Esophagus (tissue), 2 donors: ENCODE data around the gene CHCHD3. TPM values are rescaled to one million over a fixed set of nuclear protein-coding genes. Genes with fewer than 3 reads are reported as not detected.

Experiments used
- H3K27ac ChIP-seq, 2 donors: one replicate each; pipeline ENCODE4 v1.5.1; 2013; ENCODE audit warnings: low read depth in 2 of 2, mild to moderate bottlenecking in 2 of 2, inconsistent platforms in 1 of 2, low read length in 1 of 2, moderate library complexity in 1 of 2
- H3K27me3 ChIP-seq, 2 donors: one replicate each; pipeline ENCODE4 v1.6.1; 2013; ENCODE audit warnings: low read length in 2 of 2, control low read depth in 1 of 2, mild to moderate bottlenecking in 1 of 2; ENCODE audit not compliant: insufficient read depth in 2 of 2, control insufficient read depth in 1 of 2
- H3K36me3 ChIP-seq, 2 donors: one replicate each; pipeline ENCODE4 v1.6.1; 2013; ENCODE audit warnings: low read length in 1 of 2; ENCODE audit not compliant: control insufficient read depth in 2 of 2, insufficient read depth in 2 of 2
- H3K4me1 ChIP-seq, 2 donors: one replicate each; pipeline ENCODE4 v1.6.1; 2013; ENCODE audit warnings: low read length in 1 of 2; ENCODE audit not compliant: control insufficient read depth in 2 of 2, insufficient read depth in 2 of 2
- H3K4me3 ChIP-seq, 2 donors: one replicate each; pipeline ENCODE4 v1.5.1; 2013; ENCODE audit warnings: low read length in 2 of 2, mild to moderate bottlenecking in 2 of 2, low read depth in 1 of 2, moderate library complexity in 1 of 2
- H3K9me3 ChIP-seq, 2 donors: one replicate each; pipeline ENCODE4 v1.6.1; 2013; ENCODE audit warnings: mild to moderate bottlenecking in 2 of 2, low read depth in 1 of 2, low read length in 1 of 2, moderate library complexity in 1 of 2; ENCODE audit not compliant: control insufficient read depth in 2 of 2, insufficient read depth in 1 of 2
- WGBS, 2 donors: extraction: QIAGEN DNeasy Blood & Tissue Kit; methylation state at CpG; one replicate each; pipeline ENCODE4 v1.1.7; 2013; 5-methylcytosine and 5-hydroxymethylcytosine counted together
- polyA plus RNA-seq, 2 donors: library from polyadenylated mRNA; stranded (reverse); fragments of 200-250 nt; gene quantifications; one replicate each; pipeline ENCODE4 v1.2.3, GENCODE V29; 2013
- donor health status: healthy with polysubstance abuse.
- donor health status: Bipolar disorder and iron deficiency.

Gene CHCHD3
- polyA plus RNA-seq, 2 donors = 7.4 to 29.0 TPM

DNA sequence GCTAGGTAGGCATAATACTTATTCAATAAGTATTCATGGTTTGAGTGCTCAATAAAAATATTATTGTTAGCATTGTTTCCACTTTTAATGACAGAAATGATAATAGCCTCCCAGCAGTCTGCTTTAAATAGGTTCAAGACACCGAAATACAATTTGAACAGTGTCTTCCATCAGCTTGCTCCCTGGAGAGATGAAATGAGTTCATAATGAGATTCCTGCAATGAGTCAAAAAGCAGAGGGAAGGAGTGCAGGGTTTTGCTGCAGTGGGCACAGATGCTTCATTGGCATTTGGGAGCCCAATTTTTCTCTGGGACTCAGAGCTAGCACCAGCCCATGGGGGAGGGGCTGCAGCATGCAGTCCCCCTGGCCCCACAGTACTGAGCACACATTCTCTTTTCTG lies 32.6 kb upstream of the CHCHD3 start:
- peaks cover 0 to 3% of the 10 kb centered on the region in 2 donors for H3K4me1 ChIP-seq
- no peaks in the 10 kb centered on the region for H3K36me3 ChIP-seq
- 55 to 68% methylated on average over 1 of the region's 1 CpG for WGBS, 2 donors
- no peaks in the 10 kb centered on the region for H3K9me3 ChIP-seq
- no peak overlapping the region for H3K27ac ChIP-seq
- no peaks in the 10 kb centered on the region for H3K27me3 ChIP-seq
- no peak overlapping the region for H3K4me3 ChIP-seq

DNA sequence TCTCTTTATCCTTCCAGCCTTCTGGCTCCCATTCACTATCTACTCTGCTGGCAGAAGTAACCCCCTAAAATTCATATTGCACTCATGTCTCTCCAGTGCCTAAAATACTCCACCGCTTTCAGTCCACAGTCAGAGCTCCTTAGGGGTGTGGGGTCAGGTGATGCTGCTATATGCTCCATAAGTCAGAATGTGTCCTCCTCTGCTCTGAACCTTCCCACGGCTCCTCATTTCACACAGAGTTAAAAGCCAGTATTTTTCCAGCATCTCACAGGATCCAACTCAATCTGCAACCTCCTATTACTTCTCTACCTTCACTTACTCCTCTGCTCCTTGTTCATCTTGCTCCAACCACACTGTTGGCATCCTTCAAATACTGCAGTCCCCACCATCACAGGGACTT lies 31.1 kb upstream of the CHCHD3 start:
- Histone ChIP-seq H3K9me3 (no peaks in the 10 kb centered on the region), H3K36me3 (no peaks in the 10 kb centered on the region), H3K4me3 (no peak overlapping the region), H3K27me3 (peaks cover 0 to 5% of the 10 kb centered on the region in 2 donors), H3K4me1 (peaks cover 0 to 3% of the 10 kb centered on the region in 2 donors), H3K27ac (no peak overlapping the region)
- WGBS, 2 donors = 88 to 94% methylated on average over 2 of the region's 2 CpGs

- Histone ChIP-seq H3K9me3 (no peaks in the 10 kb centered on the region), H3K4me1 (no peaks in the 10 kb centered on the region)
- WGBS, 2 donors = 73 to 78% methylated on average over 3 of the region's 3 CpGs
Measured at GRCh38 chr7:133112335-133112734, 30.4 kb upstream of the CHCHD3 start.

DNA sequence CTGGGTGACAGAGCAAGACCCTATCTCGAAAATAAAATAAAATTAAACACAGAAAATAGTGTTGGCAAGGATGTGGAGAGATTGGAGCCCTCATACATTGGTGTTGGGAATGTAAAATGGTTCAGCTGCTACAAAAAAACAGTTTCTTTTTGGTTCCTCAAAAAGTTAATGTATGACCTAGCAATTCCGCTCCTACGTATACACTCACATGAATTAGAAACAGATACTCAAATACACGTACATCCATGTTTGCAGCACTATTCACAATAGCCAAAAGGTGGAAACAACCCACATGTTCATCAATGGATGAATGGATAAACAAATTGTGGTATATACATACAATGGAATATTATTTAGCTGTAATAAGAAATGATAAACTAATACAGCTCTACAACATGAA lies 28.4 kb upstream of the CHCHD3 start:
- Histone ChIP-seq H3K4me1 (no peaks in the 10 kb centered on the region), H3K27ac (no peak overlapping the region), H3K4me3 (no peak overlapping the region), H3K27me3 (peaks cover 0 to 5% of the 10 kb centered on the region in 2 donors), H3K36me3 (no peaks in the 10 kb centered on the region), H3K9me3 (no peaks in the 10 kb centered on the region)
- 85 to 88% methylated on average over 4 of the region's 4 CpGs for WGBS, 2 donors

More at GRCh38 chr7:133112335-133112734, 30.4 kb upstream of the CHCHD3 start:
- no peak overlapping the region for H3K27ac ChIP-seq
- H3K36me3 ChIP-seq = no peaks in the 10 kb centered on the region
- H3K4me3 ChIP-seq = no peak overlapping the region
- H3K27me3 ChIP-seq = peaks cover 0 to 5% of the 10 kb centered on the region in 2 donors

- Histone ChIP-seq H3K27me3 (peaks cover 0 to 5% of the 10 kb centered on the region in 2 donors), H3K4me1 (no peaks in the 10 kb centered on the region), H3K27ac (no peak overlapping the region), H3K4me3 (no peak overlapping the region), H3K36me3 (no peaks in the 10 kb centered on the region), H3K9me3 (no peaks in the 10 kb centered on the region)
Measured at GRCh38 chr7:133109816-133110215, 27.9 kb upstream of the CHCHD3 start.

- 30 to 37% methylated on average over 1 of the region's 1 CpG for WGBS, 2 donors
- H3K4me3 ChIP-seq = no peak overlapping the region
- no peaks in the 10 kb centered on the region for H3K36me3 ChIP-seq
Measured at GRCh38 chr7:133108023-133108422, 26.1 kb upstream of the CHCHD3 start.

GRCh38 chr7:133102276-133103060 lies 20.6 kb upstream of the CHCHD3 start:
- Histone ChIP-seq H3K4me3 (no peak overlapping the region), H3K27me3 (no peaks in the 10 kb centered on the region), H3K4me1 (no peaks in the 10 kb centered on the region), H3K9me3 (no peaks in the 10 kb centered on the region), H3K36me3 (no peaks in the 10 kb centered on the region), H3K27ac (no peak overlapping the region)
- 70 to 73% methylated on average over 6 of the region's 6 CpGs for WGBS, 2 donors

More at GRCh38 chr7:133108023-133108422, 26.1 kb upstream of the CHCHD3 start:
- Histone ChIP-seq H3K4me1 (no peaks in the 10 kb centered on the region), H3K27ac (no peak overlapping the region), H3K9me3 (no peaks in the 10 kb centered on the region), H3K27me3 (peaks cover 0 to 5% of the 10 kb centered on the region in 2 donors)

DNA sequence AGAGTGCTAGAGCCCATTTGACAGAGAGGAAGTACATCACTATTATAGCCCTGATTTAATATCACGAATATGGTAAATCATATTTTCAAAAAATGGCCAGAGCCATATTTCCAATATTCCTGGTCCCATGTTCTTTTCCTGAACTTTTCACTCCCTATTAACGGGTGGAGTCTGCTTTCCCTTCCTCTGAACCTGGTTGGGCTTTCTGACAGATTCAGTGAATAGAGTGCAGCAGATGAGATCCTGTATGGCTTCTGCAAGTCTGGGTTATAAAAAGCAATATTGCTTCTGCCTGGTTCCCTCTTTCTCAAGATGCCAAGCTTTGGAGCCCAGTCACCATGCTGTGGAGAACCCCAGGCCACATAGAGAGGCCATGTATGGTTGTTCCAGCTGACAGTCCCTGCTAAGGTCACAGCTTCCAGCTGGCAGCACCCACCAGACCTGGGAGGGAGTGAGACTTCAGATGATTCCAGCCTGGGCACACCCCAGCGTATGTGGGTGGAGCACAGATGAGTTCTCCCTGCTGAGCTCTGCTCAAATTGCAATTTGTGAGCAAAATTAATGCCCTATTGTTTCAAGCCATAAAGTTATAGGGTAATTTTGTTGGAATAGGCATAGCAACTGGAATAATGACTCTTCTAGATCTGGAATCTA lies 17.9 kb upstream of the CHCHD3 start:
- Histone ChIP-seq H3K4me3 (no peak overlapping the region), H3K4me1 (no peaks in the 10 kb centered on the region), H3K36me3 (no peaks in the 10 kb centered on the region), H3K27me3 (no peaks in the 10 kb centered on the region), H3K27ac (no peak overlapping the region), H3K9me3 (no peaks in the 10 kb centered on the region)
- WGBS, 2 donors = 55 to 79% methylated on average over 3 of the region's 3 CpGs

DNA sequence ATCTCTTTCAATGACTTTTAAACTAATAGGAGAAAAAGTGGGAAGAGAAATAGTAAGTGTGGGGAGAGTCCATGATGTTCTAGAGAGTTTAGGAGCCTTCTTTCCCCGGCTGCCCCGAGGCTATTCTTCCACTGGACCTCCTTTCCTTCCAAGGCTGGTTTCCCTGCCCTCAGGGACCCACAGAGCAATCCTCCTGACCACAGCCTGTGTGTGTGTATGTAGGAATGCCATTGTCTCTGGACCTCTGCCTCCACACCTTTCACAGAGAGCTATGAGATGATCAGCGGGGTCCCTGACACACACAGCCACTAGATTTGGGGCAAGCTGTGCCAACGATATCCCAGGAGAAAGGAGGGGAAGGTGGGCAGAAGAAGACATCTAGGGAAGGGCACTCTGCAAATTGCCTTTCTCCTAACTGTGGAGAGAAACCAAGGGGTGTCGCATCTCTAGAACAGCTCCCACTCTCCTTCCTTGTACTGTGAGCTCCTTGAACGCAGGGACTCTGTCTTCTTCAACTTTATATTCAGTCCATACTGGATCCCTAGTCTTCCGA lies 13.3 kb upstream of the CHCHD3 start:
- Histone ChIP-seq H3K4me3 (no peak overlapping the region), H3K27me3 (no peaks in the 10 kb centered on the region), H3K27ac (no peak overlapping the region), H3K4me1 (no peaks in the 10 kb centered on the region), H3K36me3 (no peaks in the 10 kb centered on the region), H3K9me3 (no peaks in the 10 kb centered on the region)
- WGBS, 2 donors = 74 to 76% methylated on average over 7 of the region's 7 CpGs
